ENCODE results near the gene MAP7.

- TF ChIP-seq REST (IDR thresholded peaks at IDR 0.05) (no peak), CTCF (IDR thresholded peaks at IDR 0.05) (no peak), POLR2A (IDR thresholded peaks at IDR 0.05; ENCODE audit: low read length) (no peak), EP300 (IDR thresholded peaks at IDR 0.05) (no peak), ZC3H11A (IDR thresholded peaks at IDR 0.05) (no peak), RARB (CRISPR knock-in tag; IDR thresholded peaks at IDR 0.05) (no peak), CBX8 (IDR thresholded peaks at IDR 0.05) (no peak), TP53 (CRISPR knock-in tag; IDR thresholded peaks at IDR 0.05) (no peak), RFX5 (IDR thresholded peaks at IDR 0.05) (no peak)
- TF ChIP-seq, protein P1, sequence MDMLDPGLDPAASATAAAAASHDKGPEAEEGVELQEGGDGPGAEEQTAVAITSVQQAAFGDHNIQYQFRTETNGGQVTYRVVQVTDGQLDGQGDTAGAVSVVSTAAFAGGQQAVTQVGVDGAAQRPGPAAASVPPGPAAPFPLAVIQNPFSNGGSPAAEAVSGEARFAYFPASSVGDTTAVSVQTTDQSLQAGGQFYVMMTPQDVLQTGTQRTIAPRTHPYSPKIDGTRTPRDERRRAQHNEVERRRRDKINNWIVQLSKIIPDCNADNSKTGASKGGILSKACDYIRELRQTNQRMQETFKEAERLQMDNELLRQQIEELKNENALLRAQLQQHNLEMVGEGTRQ (IDR thresholded peaks at IDR 0.05): no peak
Measured at GRCh38 chr6:136331461-136331860, 218.8 kb downstream of the MAP7 start.
